OCI-LY7 (cell line): ENCODE results near the gene FLRT2. TPM values are rescaled to one million over a fixed set of nuclear protein-coding genes. Genes with fewer than 3 reads are reported as not detected.

Experiments used
- BruUV-seq: library from RNA; stranded (reverse); fragments of 400-500 nt; replicated peaks from 2 replicates; lab custom pipeline; 2021; lab: Mats Ljungman, UMichigan
- CTCF ChIA-PET: fragments of 300-600 bp; sonication (Branson Sonifier 250); formaldehyde crosslinking; loops from one replicate; lab custom pipeline; 2022; ENCODE audit warnings: antibody characterized with exemption; ENCODE audit not compliant: unreplicated experiment; lab: Charles Lee
- POLR2A ChIA-PET: fragments of 300-600 bp; sonication (Branson Sonifier 250); formaldehyde crosslinking; loops from one replicate; lab custom pipeline; 2022; ENCODE audit warnings: antibody characterized with exemption; lab: Charles Lee
- DNase-seq: peaks from one replicate; pipeline ENCODE4 v3.0.0-alpha.2; 2015; ENCODE audit warnings: low spot score
- H2AFZ ChIP-seq: fragments of 200-600 bp; sonication (generic), shearing (Covaris generic); 2 replicates; pipeline ENCODE4 v1.6.1; 2014; ENCODE audit warnings: mild to moderate bottlenecking, antibody characterized with exemption, low read length, moderate library complexity
- H3K27ac ChIP-seq: fragments of 200-600 bp; sonication (generic); 2 replicates; pipeline ENCODE4 v1.5.1; 2014; ENCODE audit warnings: mixed run types, low read depth, mild to moderate bottlenecking, moderate library complexity, low read length, inconsistent platforms; ENCODE audit not compliant: poor library complexity, severe bottlenecking
- H3K36me3 ChIP-seq: fragments of 200-600 bp; sonication (generic); 2 replicates; pipeline ENCODE4 v1.6.1; 2014; ENCODE audit warnings: mild to moderate bottlenecking, antibody characterized with exemption, low read length, moderate library complexity, mixed read lengths; ENCODE audit not compliant: insufficient read depth
- H3K4me1 ChIP-seq: fragments of 200-600 bp; sonication (generic); 2 replicates; pipeline ENCODE4 v1.5.1; 2014; ENCODE audit warnings: mild to moderate bottlenecking, low read length; ENCODE audit not compliant: insufficient read depth, poor library complexity, severe bottlenecking
- H3K4me2 ChIP-seq: fragments of 200-600 bp; sonication (generic); 2 replicates; pipeline ENCODE4 v1.6.1; 2014; ENCODE audit warnings: mild to moderate bottlenecking, low read length
- H3K4me3 ChIP-seq: fragments of 200-600 bp; sonication (generic); 2 replicates; pipeline ENCODE4 v1.5.1; 2014; ENCODE audit warnings: mild to moderate bottlenecking, low read depth, low read length; ENCODE audit not compliant: poor library complexity, severe bottlenecking
- H3K79me2 ChIP-seq: fragments of 200-600 bp; sonication (generic); 2 replicates; pipeline ENCODE4 v1.6.1; 2016; ENCODE audit warnings: low read depth, mild to moderate bottlenecking, low read length, moderate library complexity, mixed read lengths; ENCODE audit not compliant: insufficient read depth
- H3K9me2 ChIP-seq: fragments of 200-600 bp; sonication (generic); 2 replicates; pipeline ENCODE4 v1.6.1; 2016; ENCODE audit warnings: mild to moderate bottlenecking, low read length, mixed read lengths; ENCODE audit not compliant: insufficient read depth
- H3K9me3 ChIP-seq: fragments of 200-600 bp; sonication (generic); 2 replicates; pipeline ENCODE4 v1.6.1; 2014; ENCODE audit warnings: mild to moderate bottlenecking, mixed run types, low read length, mixed read lengths
- H4K20me1 ChIP-seq: fragments of 200-600 bp; sonication (generic); 2 replicates; pipeline ENCODE4 v1.6.1; 2014; ENCODE audit warnings: mild to moderate bottlenecking, antibody characterized with exemption, low read length, moderate library complexity, mixed read lengths; ENCODE audit not compliant: insufficient read depth
- EZH2phosphoT487 ChIP-seq: fragments of 200-600 bp; sonication (generic); IDR thresholded peaks from 2 replicates; pipeline ENCODE4 v1.6.1; 2018; ENCODE audit warnings: low read depth, borderline replicate concordance, mild to moderate bottlenecking, mixed run types, antibody characterized with exemption, low read length, moderate library complexity, mixed read lengths
- intact Hi-C: fragments of 100-400 bp; cut with micrococcal nuclease; formaldehyde crosslinking; loops from one replicate; pipeline ENCODE4 v1.10.0; 2022; ENCODE audit not compliant: unreplicated experiment
- total RNA-seq, 2 experiments: library from RNA; depleted of rRNA in 1 of 2; stranded (reverse); fragments of >200 nt in 1 of 2; shearing (Covaris generic) in 1 of 2; gene quantifications; 2 replicates each; pipeline ENCODE4 v1.2.3, GENCODE V29; 2014 to 2022
- TF ChIP-seq, protein P1 (sequence below): fragments of 200-600 bp; sonication (generic); conservative IDR thresholded peaks from 2 replicates; pipeline ENCODE4 v1.5.1; 2014; ENCODE audit warnings: mild to moderate bottlenecking, antibody characterized with exemption, low read length, moderate library complexity, mixed read lengths

Gene FLRT2
- total RNA-seq, 2 experiments from 2014 or later, result not detected

DNA sequence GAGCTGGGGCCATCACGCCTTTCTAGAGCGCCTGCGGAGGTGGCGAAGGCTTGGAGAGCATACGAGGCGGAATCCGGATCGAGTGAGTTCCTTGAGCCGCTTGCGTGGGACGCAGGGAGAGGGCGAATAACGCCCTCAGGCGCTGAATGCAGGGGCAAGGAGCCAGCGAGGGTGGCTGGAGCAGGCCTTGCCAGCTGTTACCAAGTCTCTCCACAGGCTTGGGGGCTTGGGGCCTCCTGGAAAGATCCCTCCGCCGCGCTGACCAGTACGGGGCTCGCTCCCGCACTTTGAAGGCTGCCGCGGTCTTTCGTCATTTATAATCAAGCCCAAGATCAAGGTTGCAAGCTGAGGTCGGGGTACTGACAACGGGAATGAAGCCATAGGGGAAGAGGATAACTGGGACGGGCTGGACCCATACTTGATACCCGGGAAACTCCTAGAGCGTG lies 1.2 kb downstream of the FLRT2 start:
- no TSS peak for BruUV-seq
- no peak for TF ChIP-seq EZH2phosphoT487
- TF ChIP-seq, protein P1, sequence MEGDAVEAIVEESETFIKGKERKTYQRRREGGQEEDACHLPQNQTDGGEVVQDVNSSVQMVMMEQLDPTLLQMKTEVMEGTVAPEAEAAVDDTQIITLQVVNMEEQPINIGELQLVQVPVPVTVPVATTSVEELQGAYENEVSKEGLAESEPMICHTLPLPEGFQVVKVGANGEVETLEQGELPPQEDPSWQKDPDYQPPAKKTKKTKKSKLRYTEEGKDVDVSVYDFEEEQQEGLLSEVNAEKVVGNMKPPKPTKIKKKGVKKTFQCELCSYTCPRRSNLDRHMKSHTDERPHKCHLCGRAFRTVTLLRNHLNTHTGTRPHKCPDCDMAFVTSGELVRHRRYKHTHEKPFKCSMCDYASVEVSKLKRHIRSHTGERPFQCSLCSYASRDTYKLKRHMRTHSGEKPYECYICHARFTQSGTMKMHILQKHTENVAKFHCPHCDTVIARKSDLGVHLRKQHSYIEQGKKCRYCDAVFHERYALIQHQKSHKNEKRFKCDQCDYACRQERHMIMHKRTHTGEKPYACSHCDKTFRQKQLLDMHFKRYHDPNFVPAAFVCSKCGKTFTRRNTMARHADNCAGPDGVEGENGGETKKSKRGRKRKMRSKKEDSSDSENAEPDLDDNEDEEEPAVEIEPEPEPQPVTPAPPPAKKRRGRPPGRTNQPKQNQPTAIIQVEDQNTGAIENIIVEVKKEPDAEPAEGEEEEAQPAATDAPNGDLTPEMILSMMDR, result no peak
- POLR2A ChIA-PET, result no interaction called here

DNA sequence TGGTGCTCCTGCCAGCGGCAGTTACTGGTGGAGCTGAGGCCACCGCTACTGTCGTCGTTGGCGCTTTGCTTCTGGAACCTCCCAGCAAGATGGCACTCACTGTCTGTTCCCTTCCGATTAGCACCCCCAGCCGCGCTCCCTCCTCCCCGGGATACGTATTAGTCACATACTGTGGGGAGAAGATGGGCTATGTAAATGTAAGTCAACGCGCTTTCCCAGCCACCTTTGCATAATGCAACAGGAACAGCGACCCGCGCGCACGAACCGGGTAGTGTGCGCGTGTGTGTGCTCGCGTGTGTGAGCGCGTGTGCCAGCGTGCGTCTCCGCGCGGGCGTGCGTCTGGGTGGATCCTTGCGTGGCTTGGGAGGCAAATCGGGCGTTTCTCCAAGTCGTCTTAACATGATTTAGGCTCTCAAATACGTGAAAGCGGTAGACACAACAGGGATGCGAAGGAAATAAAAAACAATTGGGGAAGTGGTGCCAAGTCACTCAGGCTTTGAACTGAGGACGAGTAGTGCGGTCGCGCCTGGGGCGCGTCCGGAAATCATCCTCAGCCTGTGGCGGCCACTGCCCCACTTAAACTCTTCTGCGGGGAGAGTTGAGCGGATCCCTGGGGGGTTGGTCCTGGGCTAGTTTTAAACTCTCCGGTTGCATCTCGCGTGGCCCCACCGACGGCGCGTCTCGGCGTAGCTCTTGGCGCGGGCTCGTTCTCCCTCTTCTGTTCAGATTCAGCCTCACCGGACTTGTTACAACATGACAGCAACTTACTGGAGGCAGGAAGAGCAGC lies 1.8 kb downstream of the FLRT2 start:
- H3K4me1 ChIP-seq, result no peaks in the 10 kb centered on the region
- no peaks in the 10 kb centered on the region for H3K9me3 ChIP-seq
- BruUV-seq, result no TSS peak
- H3K79me2 ChIP-seq, result no peaks in the 10 kb centered on the region
- ChIA-PET POLR2A (no interaction called here), CTCF (no interaction called here)
- H4K20me1 ChIP-seq, result no peaks in the 10 kb centered on the region
- no peak overlapping the region for H3K4me3 ChIP-seq
- intact Hi-C loops, result no loop called here
- no peaks in the 10 kb centered on the region for H3K9me2 ChIP-seq
- TF ChIP-seq, protein P1, result no peak
- no peak for TF ChIP-seq EZH2phosphoT487
- no peaks in the 10 kb centered on the region for H3K36me3 ChIP-seq
- H2AFZ ChIP-seq, result no peak overlapping the region
- H3K27ac ChIP-seq, result no peak overlapping the region
- no peak for DNase-seq
- H3K4me2 ChIP-seq, result no peak overlapping the region

More for the DNA sequence above, 1.2 kb downstream of the FLRT2 start:
- H3K4me1 ChIP-seq, result no peaks in the 10 kb centered on the region
- no peaks in the 10 kb centered on the region for H3K36me3 ChIP-seq
- intact Hi-C loops, result no loop called here
- H3K9me2 ChIP-seq, result no peaks in the 10 kb centered on the region
- H3K9me3 ChIP-seq, result no peaks in the 10 kb centered on the region
- H3K79me2 ChIP-seq, result no peaks in the 10 kb centered on the region
- no peak overlapping the region for H3K4me3 ChIP-seq
- no peaks in the 10 kb centered on the region for H4K20me1 ChIP-seq
- CTCF ChIA-PET, result no interaction called here
- H3K27ac ChIP-seq, result no peak overlapping the region
- no peak overlapping the region for H2AFZ ChIP-seq
- no peak for DNase-seq
- H3K4me2 ChIP-seq, result no peak overlapping the region

DNA sequence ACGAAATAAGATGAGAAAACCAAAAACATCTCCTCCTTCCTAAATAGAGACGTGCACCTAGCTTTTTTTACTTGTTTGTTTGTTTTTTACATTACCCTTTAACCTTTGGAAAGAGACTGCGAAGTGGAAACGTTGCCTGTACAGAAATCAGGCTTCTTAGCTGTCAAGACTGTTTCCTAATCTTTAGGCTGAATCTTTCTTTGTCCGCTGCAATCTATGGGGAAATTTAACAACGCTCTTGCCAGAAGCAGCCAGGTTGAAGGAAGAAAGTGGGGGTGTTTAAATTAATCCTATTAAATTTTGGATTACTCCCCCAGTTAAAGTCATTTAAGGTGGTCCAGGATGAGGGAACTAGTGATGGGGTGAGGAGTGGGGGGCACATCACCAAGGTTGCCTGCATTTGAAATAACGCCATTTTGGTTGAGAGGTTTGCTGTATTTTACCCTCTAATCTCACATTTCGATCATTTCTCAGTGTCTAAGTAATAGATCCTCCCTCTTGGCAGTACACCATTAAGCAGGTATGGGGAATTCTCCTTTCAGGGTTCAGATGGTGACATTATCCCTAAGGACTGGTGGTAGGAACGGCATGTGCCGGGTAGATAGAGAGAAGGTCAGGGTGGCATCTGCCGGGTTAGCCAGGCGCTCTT lies 2.6 kb downstream of the FLRT2 start:
- no peaks in the 10 kb centered on the region for H4K20me1 ChIP-seq
- H3K4me1 ChIP-seq, result no peaks in the 10 kb centered on the region
- ChIA-PET POLR2A (no interaction called here), CTCF (no interaction called here)
- H3K4me3 ChIP-seq, result no peak overlapping the region
- TF ChIP-seq EZH2phosphoT487, result no peak
- TF ChIP-seq, protein P1, result no peak
- no peak overlapping the region for H3K4me2 ChIP-seq
- no peaks in the 10 kb centered on the region for H3K79me2 ChIP-seq
- DNase-seq, result no peak
- no peaks in the 10 kb centered on the region for H3K9me3 ChIP-seq
- intact Hi-C loops, result no loop called here
- no peak overlapping the region for H3K27ac ChIP-seq
- H3K36me3 ChIP-seq, result no peaks in the 10 kb centered on the region
- no peak overlapping the region for H2AFZ ChIP-seq
- no TSS peak for BruUV-seq
- no peaks in the 10 kb centered on the region for H3K9me2 ChIP-seq
